GM21390 (cell line): ENCODE data around the gene TMPRSS11F.
"Not testable (repeated sequence)": the region's sequence is repeated elsewhere in the genome, so short reads cannot be mapped to it uniquely, and the experiment has no call there.

ENCODE experiments used
- ATAC-seq: cut with Tn5 transposase; IDR thresholded peaks from one replicate; pipeline ENCODE4 v1.9.1; 2021; ENCODE audit not compliant: unreplicated experiment

TMPRSS11F gene

GRCh38 chr4:68129793-68130192, at the start of gene TMPRSS11F:
TMPRSS11F (minus strand) TSS chr4:68129869; CDS start chr4:68129820, 49 bp downstream.
- ATAC-seq: no peak

- ATAC-seq: no peak
Observed at GRCh38 chr4:68176904-68177303, 47.2 kb upstream of the TMPRSS11F start.

GRCh38 chr4:68176500-68176899, 46.8 kb upstream of the TMPRSS11F start:
- ATAC-seq: no peak

- peak; percentile 75 for ATAC-seq
Observed at GRCh38 chr4:68175562-68176155, 46.0 kb upstream of the TMPRSS11F start.

GRCh38 chr4:68174389-68174788, 44.7 kb upstream of the TMPRSS11F start:
- ATAC-seq: not testable (repeated sequence)

- not testable (repeated sequence) for ATAC-seq
Observed at GRCh38 chr4:68172147-68172546, 42.5 kb upstream of the TMPRSS11F start.

- no peak for ATAC-seq
Observed at GRCh38 chr4:68167706-68168105, 38.0 kb upstream of the TMPRSS11F start.

- no peak for ATAC-seq
Observed at GRCh38 chr4:68167166-68167565, 37.5 kb upstream of the TMPRSS11F start.

GRCh38 chr4:68163754-68164153, 34.1 kb upstream of the TMPRSS11F start:
- no peak for ATAC-seq

- ATAC-seq: no peak
Observed at GRCh38 chr4:68162196-68162595, 32.5 kb upstream of the TMPRSS11F start.

GRCh38 chr4:68152411-68152810, 22.7 kb upstream of the TMPRSS11F start:
- no peak for ATAC-seq

- no peak for ATAC-seq
Observed at GRCh38 chr4:68148800-68149685, 19.4 kb upstream of the TMPRSS11F start.

GRCh38 chr4:68147079-68147478, 17.4 kb upstream of the TMPRSS11F start:
- ATAC-seq: no peak

- ATAC-seq: no peak
Observed at GRCh38 chr4:68145261-68145660, 15.6 kb upstream of the TMPRSS11F start.

- ATAC-seq: no peak
Observed at GRCh38 chr4:68141852-68142251, 12.2 kb upstream of the TMPRSS11F start.

GRCh38 chr4:68132342-68132741, 2.7 kb upstream of the TMPRSS11F start:
- ATAC-seq: no peak

- ATAC-seq: no peak
Observed at GRCh38 chr4:68124262-68124661, 5.4 kb downstream of the TMPRSS11F start.

GRCh38 chr4:68123525-68123924, 6.1 kb downstream of the TMPRSS11F start:
- no peak for ATAC-seq

GRCh38 chr4:68119921-68120320, 9.7 kb downstream of the TMPRSS11F start:
- ATAC-seq: no peak

- ATAC-seq: no peak
Observed at GRCh38 chr4:68110441-68110840, 19.2 kb downstream of the TMPRSS11F start.

- ATAC-seq: no peak
Observed at GRCh38 chr4:68109868-68110267, 19.8 kb downstream of the TMPRSS11F start.

GRCh38 chr4:68082758-68083157, 46.9 kb downstream of the TMPRSS11F start:
- ATAC-seq: no peak
